ACC112 (cell line): ENCODE results near the gene BUB1.

Source experiments
- H2AFZ ChIP-seq: fragments of 200-600 bp; sonication (generic); one replicate; pipeline ENCODE4 v1.6.0; 2017; ENCODE audit warnings: antibody characterized with exemption, low read length; ENCODE audit not compliant: unreplicated experiment
- H3K27ac ChIP-seq: fragments of 200-600 bp; sonication (generic); 2 replicates; pipeline ENCODE4 v1.5.1; 2014; ENCODE audit warnings: low read depth, mild to moderate bottlenecking, antibody characterized with exemption, low read length, moderate library complexity
- H3K27me3 ChIP-seq: fragments of 200-600 bp; sonication (generic); 2 replicates; pipeline ENCODE4 v1.6.1; 2014; ENCODE audit warnings: mild to moderate bottlenecking, antibody characterized with exemption, low read length, moderate library complexity, mixed read lengths; ENCODE audit not compliant: insufficient read depth
- H3K36me3 ChIP-seq: fragments of 200-600 bp; sonication (generic); 2 replicates; pipeline ENCODE4 v1.6.1; 2016; ENCODE audit warnings: mild to moderate bottlenecking, antibody characterized with exemption, low read length, moderate library complexity, mixed read lengths; ENCODE audit not compliant: insufficient read depth
- H3K4me1 ChIP-seq: fragments of 200-600 bp; sonication (generic); one replicate; pipeline ENCODE4 v1.6.1; 2016; ENCODE audit warnings: low read length, mixed read lengths; ENCODE audit not compliant: insufficient read depth, unreplicated experiment, control insufficient read depth
- H3K4me3 ChIP-seq: fragments of 200-600 bp; sonication (generic); 2 replicates; pipeline ENCODE4 v1.5.1; 2014; ENCODE audit warnings: mild to moderate bottlenecking, low read depth, low read length
- H3K79me2 ChIP-seq: fragments of 200-600 bp; sonication (generic); one replicate; pipeline ENCODE4 v1.6.0; 2016; ENCODE audit warnings: low read length; ENCODE audit not compliant: control insufficient read depth, unreplicated experiment, insufficient read depth

Gene BUB1

DNA sequence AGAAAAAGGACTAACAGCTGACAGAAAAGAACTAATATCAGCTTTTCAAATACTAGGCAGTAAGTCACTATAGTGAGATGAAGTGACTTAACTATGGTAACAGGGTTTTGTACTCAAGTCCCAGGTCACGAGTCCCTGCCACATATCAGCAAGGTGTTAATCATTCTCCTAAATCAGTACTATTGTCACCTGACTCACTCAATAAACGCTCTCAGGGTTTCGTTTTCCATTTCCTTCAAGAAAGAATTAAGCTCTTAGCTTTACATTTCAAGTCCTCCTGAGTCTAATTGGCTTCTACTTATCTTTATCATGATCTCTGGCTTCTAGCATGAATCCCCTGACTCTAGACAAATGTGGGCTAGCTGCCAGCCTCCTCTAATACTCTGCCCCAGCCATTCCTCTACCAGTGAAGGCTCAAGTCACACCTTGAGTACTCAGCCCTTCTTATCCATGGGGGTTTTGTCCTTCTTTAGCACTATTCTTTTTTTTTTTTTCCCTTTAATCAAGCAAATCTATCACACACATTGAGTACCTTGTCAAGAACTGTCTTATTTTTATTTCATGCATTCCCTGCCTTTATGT, 20.0 kb downstream of the BUB1 start:
- Histone ChIP-seq H3K36me3 (peaks cover 42% of the 10 kb centered on the region), H3K4me3 (no peak overlapping the region), H3K27ac (no peak overlapping the region), H3K27me3 (no peaks in the 10 kb centered on the region), H3K4me1 (peaks cover 10% of the 10 kb centered on the region), H2AFZ (no peak overlapping the region), H3K79me2 (peaks cover 2% of the 10 kb centered on the region)

DNA sequence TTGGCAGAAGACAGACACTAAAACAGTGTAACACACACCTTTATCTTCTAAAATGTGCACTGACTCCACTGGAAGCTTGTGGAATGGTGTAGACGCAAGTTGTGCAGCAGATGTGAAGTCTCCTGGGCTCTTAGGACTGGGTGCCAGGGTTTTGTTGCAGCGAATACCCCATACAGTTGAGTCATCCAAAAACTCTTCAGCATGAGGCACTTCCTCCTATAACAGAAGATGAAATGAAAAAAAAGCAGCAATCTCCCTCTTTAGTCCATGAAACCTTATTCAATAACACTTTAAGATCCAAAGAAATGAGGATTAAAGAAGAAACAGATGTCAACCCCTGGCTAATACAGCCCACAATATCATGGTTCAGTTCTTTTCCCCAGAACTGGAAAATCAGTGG, 22.2 kb downstream of the BUB1 start:
- Histone ChIP-seq H3K4me3 (no peak overlapping the region), H3K4me1 (peaks cover 10% of the 10 kb centered on the region), H3K79me2 (no peaks in the 10 kb centered on the region), H3K27me3 (no peaks in the 10 kb centered on the region), H3K36me3 (peaks cover 48% of the 10 kb centered on the region), H3K27ac (no peak overlapping the region), H2AFZ (no peak overlapping the region)

DNA sequence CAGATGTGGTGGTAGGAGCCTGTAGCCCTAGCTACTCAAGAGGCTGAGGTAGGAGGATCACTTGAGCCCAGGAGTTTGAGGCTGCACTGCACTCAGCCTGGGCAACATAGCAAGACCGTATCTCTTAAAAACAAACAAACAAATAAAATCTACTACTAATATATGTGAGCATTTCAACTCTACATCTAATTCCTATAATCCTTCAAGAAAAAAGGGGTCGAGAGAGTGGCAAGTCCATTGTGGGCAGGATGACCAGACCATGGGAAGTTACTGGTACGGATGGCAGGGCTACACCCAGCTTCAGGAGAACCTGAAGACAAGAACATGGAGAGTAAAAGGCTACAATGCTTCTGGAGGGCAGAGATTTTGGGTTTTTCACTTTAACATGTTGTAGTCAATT, 24.0 kb downstream of the BUB1 start:
- H3K27ac ChIP-seq: no peak overlapping the region
- H3K36me3 ChIP-seq: peaks cover 52% of the 10 kb centered on the region

DNA sequence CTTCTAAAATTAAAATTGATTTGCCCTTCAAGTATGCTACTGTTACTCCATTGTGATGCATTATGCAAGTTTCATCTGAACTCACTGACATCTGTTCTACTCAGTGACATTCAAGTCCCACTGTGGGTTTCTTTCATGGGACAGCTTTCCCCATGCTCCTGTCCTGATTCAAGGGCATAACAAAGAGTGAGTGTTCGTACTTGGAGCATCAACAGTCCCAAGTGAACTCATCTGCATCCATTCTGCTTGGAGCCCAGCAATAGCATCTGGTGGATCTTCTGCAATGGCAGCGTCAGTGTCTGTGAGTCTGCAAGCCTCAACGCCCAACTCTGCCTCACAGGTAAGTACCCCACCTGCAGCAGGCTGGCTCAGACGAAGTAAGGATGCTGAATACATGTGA, 27.5 kb downstream of the BUB1 start:
- no peak overlapping the region for H3K4me3 ChIP-seq
- no peak overlapping the region for H3K27ac ChIP-seq
- H3K27me3 ChIP-seq: no peaks in the 10 kb centered on the region
- peaks cover under 1% of the 10 kb centered on the region for H3K4me1 ChIP-seq
- no peak overlapping the region for H2AFZ ChIP-seq
- H3K36me3 ChIP-seq: peaks cover 46% of the 10 kb centered on the region
- H3K79me2 ChIP-seq: peaks cover 13% of the 10 kb centered on the region

More for the DNA sequence above, 24.0 kb downstream of the BUB1 start:
- no peak overlapping the region for H2AFZ ChIP-seq
- H3K79me2 ChIP-seq: no peaks in the 10 kb centered on the region
- H3K27me3 ChIP-seq: no peaks in the 10 kb centered on the region
- peaks cover 7% of the 10 kb centered on the region for H3K4me1 ChIP-seq
- no peak overlapping the region for H3K4me3 ChIP-seq

DNA sequence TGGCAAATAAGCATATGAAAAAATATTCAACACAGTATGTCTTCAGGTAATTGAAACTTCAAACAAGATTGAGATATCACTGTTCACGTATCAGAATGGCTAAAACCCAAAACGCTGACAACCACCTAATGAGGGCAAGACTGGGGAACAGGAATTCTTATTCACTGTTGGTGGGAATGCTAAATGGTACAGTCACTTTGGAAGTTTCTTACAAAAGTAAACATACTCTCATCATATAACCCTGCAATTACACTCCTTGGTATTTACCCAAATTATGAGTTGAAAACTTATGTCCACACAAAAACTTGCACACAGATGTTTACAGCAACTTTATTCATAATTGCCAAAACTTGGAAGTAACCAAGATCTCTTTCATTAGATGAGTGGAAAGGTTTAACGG, 30.1 kb downstream of the BUB1 start:
- Histone ChIP-seq H3K79me2 (peaks cover 20% of the 10 kb centered on the region), H3K36me3 (peaks cover 32% of the 10 kb centered on the region), H3K27ac (no peak overlapping the region), H3K4me1 (no peaks in the 10 kb centered on the region), H3K4me3 (no peak overlapping the region), H2AFZ (no peak overlapping the region), H3K27me3 (no peaks in the 10 kb centered on the region)

DNA sequence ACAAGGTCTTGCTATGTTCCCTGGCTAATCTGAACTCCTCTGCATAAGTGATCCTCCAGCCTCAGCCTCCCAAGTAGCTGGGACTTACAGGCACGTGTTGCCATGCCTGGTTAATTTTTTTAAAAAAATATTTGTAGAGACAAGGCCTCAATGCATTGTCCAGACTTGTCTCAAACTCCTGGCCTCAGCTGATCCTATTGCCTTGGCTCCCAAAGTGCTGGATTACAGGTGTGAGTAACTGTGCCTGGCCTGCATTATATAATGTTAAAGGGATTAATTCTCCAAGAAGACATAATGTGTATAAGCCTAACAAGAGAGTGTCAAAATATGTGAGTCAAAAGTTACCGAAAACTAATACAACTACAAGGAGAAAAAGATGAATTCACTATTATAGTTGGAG, 32.2 kb downstream of the BUB1 start:
- Histone ChIP-seq H2AFZ (no peak overlapping the region), H3K4me3 (no peak overlapping the region), H3K4me1 (no peaks in the 10 kb centered on the region), H3K27me3 (no peaks in the 10 kb centered on the region), H3K79me2 (peaks cover 20% of the 10 kb centered on the region), H3K36me3 (peaks cover 33% of the 10 kb centered on the region), H3K27ac (no peak overlapping the region)

DNA sequence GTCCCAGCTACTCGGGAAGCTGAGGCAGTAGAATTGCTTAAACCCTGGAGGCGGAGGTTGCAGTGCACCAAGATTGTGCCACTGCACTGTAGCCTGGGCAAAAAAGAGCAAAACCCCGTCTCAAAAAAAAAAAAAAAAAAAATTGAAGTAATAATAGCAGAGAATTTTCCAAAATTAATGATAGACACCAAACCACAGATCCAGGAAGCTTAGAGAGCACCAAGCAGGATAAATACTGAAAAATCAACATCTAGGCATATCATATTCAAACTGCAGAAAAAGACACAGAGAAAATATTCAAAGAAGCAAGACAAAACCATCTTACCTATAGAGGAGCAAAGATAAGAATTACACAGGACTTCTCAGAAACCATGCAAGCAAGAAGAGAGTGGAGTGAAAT, 33.5 kb downstream of the BUB1 start:
- Histone ChIP-seq H3K27me3 (no peaks in the 10 kb centered on the region), H3K4me1 (no peaks in the 10 kb centered on the region), H3K4me3 (no peak overlapping the region), H3K79me2 (peaks cover 20% of the 10 kb centered on the region), H3K36me3 (peaks cover 31% of the 10 kb centered on the region), H2AFZ (no peak overlapping the region), H3K27ac (no peak overlapping the region)

DNA sequence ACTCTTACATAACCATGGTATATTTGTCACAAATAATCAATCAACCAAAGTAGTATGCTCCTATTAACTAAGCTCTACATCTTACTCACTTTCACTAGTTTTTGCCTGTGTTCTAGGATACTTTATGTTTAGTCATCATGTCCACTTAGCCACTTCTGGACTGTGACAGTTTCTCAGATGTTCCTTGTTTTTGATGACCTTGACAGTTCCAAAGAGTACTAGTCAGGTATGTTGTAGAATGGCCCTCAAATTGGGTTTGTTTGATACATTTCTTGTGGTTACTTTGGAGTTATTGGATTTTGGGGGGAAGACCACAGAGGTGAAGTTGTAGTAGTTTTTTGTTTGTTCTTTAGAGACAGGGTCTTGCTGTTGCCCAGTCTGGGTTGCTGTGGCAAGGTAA, 35.5 kb downstream of the BUB1 start:
- Histone ChIP-seq H3K27ac (no peak overlapping the region), H3K79me2 (peaks cover 16% of the 10 kb centered on the region), H3K27me3 (no peaks in the 10 kb centered on the region), H3K4me3 (no peak overlapping the region), H2AFZ (no peak overlapping the region), H3K36me3 (peaks cover 29% of the 10 kb centered on the region; the same call in 1 of the 2 replicates), H3K4me1 (no peaks in the 10 kb centered on the region)

DNA sequence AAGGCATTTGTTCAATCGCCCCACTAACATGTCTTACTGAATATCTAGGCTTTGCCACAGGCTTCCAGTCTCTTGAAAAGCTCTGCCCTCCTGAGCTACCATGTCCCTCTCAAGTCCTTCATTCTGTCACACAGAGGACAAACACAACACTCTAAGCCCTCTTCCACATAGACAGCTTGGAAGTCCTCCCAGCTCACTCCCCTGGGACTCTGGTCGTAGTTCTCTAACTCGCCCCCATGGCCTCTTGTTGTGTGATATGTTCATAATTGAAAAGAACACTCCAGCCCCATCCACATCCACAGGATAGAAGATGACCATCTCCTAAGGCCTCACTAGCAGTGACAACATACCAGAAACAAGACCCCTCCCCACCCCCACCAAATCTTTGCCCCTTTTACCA, 37.9 kb downstream of the BUB1 start:
- no peak overlapping the region for H3K27ac ChIP-seq
- H3K4me1 ChIP-seq: no peaks in the 10 kb centered on the region
- no peak overlapping the region for H2AFZ ChIP-seq
- no peak overlapping the region for H3K4me3 ChIP-seq
- H3K27me3 ChIP-seq: no peaks in the 10 kb centered on the region
- H3K36me3 ChIP-seq: peaks cover 27% of the 10 kb centered on the region; the same call in 1 of the 2 replicates
- peaks cover 7% of the 10 kb centered on the region for H3K79me2 ChIP-seq

DNA sequence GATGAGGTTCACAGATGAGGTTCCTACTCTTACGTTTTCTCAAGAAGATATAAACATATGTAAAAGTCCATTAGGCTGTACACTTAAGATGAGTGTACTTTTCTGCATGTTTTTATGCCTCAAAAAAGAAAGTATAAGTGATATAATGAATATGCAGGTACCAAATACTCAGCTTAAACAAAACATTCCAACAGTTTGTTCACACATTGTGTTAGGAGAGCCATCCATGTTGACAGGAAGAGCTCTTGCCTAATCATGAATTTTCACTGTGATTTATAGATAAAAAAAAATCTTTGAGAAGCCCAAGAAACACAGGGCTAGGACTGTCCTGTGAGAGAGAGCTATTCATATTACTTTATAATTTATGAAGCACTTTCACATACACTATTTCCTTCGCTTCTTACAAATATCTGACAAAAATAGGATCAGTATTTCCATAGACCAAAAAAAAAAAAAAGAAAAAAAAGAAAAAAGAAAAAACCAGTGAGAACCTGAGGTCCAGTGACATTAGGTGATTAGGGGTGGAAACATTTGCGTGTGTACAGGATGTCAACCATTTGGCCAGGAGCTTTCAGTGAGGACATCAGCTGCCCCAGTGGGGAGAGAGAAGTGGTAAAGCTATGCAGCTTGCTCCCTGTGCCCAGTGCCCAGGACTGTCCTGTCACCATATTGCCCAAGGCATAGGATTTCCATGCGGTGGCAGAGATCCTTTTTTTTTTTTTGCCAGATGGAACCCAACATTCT, 38.7 kb downstream of the BUB1 start:
- peaks cover 7% of the 10 kb centered on the region for H3K79me2 ChIP-seq
- H2AFZ ChIP-seq: no peak overlapping the region
- no peak overlapping the region for H3K27ac ChIP-seq
- no peaks in the 10 kb centered on the region for H3K27me3 ChIP-seq
- peaks cover 27% of the 10 kb centered on the region; the same call in 1 of the 2 replicates for H3K36me3 ChIP-seq
- H3K4me1 ChIP-seq: no peaks in the 10 kb centered on the region
- no peak overlapping the region for H3K4me3 ChIP-seq

DNA sequence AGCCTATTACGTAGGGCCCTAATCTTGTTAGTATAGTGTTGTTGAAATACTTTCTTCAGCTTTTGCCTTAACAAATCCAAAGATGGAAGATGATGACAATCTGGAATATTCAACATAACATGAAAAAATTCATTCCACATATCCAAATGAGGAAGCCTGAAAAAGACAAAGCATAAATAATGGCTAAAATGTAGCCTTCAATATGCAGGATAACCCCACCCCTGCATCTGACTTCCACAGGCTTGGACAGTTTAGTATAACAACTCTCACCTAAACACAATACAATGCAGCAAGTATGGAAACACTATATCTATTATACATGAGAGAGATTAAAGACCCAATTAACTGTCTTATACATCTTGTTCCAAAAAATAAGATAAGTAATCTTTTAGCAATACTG, 39.9 kb downstream of the BUB1 start:
- peaks cover under 1% of the 10 kb centered on the region for H3K79me2 ChIP-seq
- peaks cover 27% of the 10 kb centered on the region; the same call in 1 of the 2 replicates for H3K36me3 ChIP-seq
- H3K4me1 ChIP-seq: no peaks in the 10 kb centered on the region
- no peak overlapping the region for H3K4me3 ChIP-seq
- H3K27ac ChIP-seq: no peak overlapping the region
- H3K27me3 ChIP-seq: no peaks in the 10 kb centered on the region
- no peak overlapping the region for H2AFZ ChIP-seq
